ENCODE measurements around the gene MBD3. TPM values are rescaled to one million over a fixed set of nuclear protein-coding genes. Genes with fewer than 3 reads are reported as not detected.

The MBD3 gene
- total RNA-seq, 2 experiments from 2014 or later, result 34.3 to 35.2 TPM

DNA sequence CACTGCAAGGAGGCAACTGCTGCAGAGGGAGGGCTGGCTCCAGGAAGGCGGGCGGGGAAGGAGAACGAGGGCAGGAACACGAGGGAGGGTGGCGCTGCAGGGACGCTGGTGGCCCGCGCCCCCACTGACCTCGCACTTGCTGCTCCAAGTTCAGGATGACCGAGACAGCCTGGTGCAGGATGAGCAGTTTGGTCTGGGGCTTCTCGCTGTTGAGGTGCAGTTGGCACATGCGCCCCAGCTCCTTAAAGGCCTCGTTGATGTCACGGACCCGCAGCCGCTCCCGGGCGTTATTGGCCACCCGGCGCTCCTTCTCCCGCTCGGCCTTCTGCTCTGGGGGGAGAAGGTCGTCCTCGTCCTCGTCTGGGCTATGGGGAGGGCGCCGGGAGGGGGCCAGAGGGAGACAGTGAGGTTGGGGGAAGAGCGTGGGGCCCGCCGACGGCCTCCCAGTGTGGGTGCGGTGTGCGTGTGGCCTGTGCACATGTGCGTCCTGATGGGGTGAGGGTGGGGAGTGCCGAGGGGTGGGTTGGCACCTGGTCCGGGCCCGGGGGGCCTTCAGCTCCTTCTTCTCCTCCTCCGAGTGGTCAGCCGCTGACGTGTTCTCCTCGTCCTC, 22.6 kb upstream of the MBD3 start:
- no peaks in the 10 kb centered on the region for H3K27me3 Mint-ChIP-seq

DNA sequence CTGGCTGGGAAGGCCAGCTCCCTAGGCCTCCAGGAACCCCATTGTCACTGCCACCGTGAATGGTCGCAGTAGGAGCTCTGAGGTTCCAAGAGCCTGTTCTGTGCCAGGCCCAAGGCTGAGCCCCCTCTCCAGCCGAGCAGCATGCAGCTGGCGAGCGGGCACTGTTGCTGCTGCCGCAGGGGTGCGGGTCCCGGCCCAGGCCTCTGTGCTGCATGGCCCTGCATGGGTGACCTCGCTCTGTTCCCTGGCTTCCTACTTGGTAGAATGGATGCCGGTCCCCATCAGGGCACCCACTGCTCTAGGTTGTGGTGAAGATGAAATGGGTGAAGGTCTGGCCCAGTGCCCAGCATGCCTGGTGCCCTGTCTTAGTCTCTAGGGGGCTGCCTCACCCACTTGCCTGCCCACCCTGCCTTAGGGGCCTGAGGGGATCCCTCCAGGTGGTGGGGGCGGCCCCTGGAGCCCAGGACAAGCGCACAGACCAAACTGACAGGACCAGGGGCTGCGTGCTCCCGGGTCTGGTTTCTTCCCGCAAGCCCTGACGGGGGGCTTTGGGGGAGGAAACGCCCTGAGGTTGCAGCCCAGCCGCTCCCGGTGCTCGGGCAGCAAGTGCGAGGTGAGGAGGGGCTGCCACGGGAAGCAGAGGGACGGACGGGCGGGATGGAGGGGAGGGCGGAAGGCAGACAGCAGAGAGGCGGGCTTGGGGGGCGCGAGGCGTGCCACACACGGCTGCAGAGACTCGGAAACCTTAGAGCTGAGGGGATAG, 21.3 kb upstream of the MBD3 start:
- intact Hi-C loops (cut with DNase I, micrococcal nuclease), result no loop called here
- peaks cover 34% of the 10 kb centered on the region for H3K4me1 ChIP-seq (ENCODE audit: insufficient read depth, low read length)
- ChIA-PET CTCF (no interaction called here), POLR2A (interaction anchor here (1.2 kb wide), 1 partner anchor 21 kb away, joined by 3 read pairs; no protein-coding TSS in a partner anchor)
- DNase-seq, result no peak
- Mint-ChIP-seq H3K36me3 (ENCODE audit: low read depth) (peaks cover 65% of the 10 kb centered on the region), H3K4me3 (no peak overlapping the region), H3K27me3 (no peaks in the 10 kb centered on the region), H3K27ac (no peak overlapping the region), H3K9me3 (no peaks in the 10 kb centered on the region), H3K4me1 (ENCODE audit: low read depth) (peaks cover 26% of the 10 kb centered on the region)
- H3K27me3 ChIP-seq (ENCODE audit: control insufficient read depth in 1 of 2, insufficient read depth in 2 of 2, low read length in 2 of 2), result no peaks in the 10 kb centered on the region
- ATAC-seq (ENCODE audit: poor library complexity), result no peak
- H3K27ac ChIP-seq (ENCODE audit: low read depth in 1 of 2, low read length in 2 of 2), result no peak overlapping the region
- no peak overlapping the region for H3K4me3 ChIP-seq (ENCODE audit: low read length)
- TF ChIP-seq, protein P1, sequence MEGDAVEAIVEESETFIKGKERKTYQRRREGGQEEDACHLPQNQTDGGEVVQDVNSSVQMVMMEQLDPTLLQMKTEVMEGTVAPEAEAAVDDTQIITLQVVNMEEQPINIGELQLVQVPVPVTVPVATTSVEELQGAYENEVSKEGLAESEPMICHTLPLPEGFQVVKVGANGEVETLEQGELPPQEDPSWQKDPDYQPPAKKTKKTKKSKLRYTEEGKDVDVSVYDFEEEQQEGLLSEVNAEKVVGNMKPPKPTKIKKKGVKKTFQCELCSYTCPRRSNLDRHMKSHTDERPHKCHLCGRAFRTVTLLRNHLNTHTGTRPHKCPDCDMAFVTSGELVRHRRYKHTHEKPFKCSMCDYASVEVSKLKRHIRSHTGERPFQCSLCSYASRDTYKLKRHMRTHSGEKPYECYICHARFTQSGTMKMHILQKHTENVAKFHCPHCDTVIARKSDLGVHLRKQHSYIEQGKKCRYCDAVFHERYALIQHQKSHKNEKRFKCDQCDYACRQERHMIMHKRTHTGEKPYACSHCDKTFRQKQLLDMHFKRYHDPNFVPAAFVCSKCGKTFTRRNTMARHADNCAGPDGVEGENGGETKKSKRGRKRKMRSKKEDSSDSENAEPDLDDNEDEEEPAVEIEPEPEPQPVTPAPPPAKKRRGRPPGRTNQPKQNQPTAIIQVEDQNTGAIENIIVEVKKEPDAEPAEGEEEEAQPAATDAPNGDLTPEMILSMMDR (IDR thresholded peaks at IDR 0.05), result no peak
- peaks cover 42% of the 10 kb centered on the region for H3K36me3 ChIP-seq (ENCODE audit: insufficient read depth, low read length)
- H3K9me3 ChIP-seq (ENCODE audit: control insufficient read depth in 1 of 2, insufficient read depth in 1 of 2, low read length in 2 of 2), result no peaks in the 10 kb centered on the region

More for the DNA sequence above, 22.6 kb upstream of the MBD3 start:
- no peak overlapping the region for H3K27ac ChIP-seq (ENCODE audit: low read depth in 1 of 2, low read length in 2 of 2)
- DNase-seq (no peak), ATAC-seq (ENCODE audit: poor library complexity) (no peak)
- peaks cover 50% of the 10 kb centered on the region for H3K36me3 ChIP-seq (ENCODE audit: insufficient read depth, low read length)
- intact Hi-C loops (cut with DNase I, micrococcal nuclease), result no loop called here
- TF ChIP-seq, protein P1 (IDR thresholded peaks at IDR 0.05), result no peak
- H3K4me1 Mint-ChIP-seq (ENCODE audit: low read depth), result peaks cover 17% of the 10 kb centered on the region
- no peak overlapping the region for H3K4me3 Mint-ChIP-seq
- no peak overlapping the region for H3K27ac Mint-ChIP-seq
- H3K4me1 ChIP-seq (ENCODE audit: insufficient read depth, low read length), result peaks cover 22% of the 10 kb centered on the region
- ChIA-PET CTCF (no interaction called here), POLR2A (no interaction called here)
- no peaks in the 10 kb centered on the region for H3K9me3 Mint-ChIP-seq
- H3K4me3 ChIP-seq (ENCODE audit: low read length), result no peak overlapping the region
- H3K27me3 ChIP-seq (ENCODE audit: control insufficient read depth in 1 of 2, insufficient read depth in 2 of 2, low read length in 2 of 2), result no peaks in the 10 kb centered on the region
- H3K9me3 ChIP-seq (ENCODE audit: control insufficient read depth in 1 of 2, insufficient read depth in 1 of 2, low read length in 2 of 2), result no peaks in the 10 kb centered on the region
- peaks cover 58% of the 10 kb centered on the region for H3K36me3 Mint-ChIP-seq (ENCODE audit: low read depth)

DNA sequence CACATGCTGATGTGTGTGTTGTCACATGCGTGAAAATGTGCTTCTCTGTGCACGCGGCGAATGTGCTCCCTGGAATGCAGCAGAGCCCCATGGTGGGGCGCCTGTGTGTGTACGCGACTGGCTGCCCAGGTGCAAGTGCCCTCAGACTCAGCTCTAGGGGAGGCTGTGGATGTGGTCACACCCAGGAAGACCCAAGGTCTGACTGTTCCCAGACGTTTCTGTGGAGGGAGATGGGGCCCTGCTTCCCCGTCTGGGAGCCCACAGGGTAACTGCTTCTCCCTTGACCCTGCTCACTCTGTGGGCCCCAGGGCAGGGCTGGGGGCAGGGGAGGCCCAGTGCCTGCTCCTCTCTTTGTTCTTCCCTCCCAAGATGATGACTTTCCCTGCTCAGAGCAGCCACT, 20.5 kb upstream of the MBD3 start:
- no peak for DNase-seq
- ChIA-PET CTCF (no interaction called here), POLR2A (interaction anchor here (1.2 kb wide), 1 partner anchor 20 kb away, joined by 3 read pairs; no protein-coding TSS in a partner anchor)
- no peak overlapping the region for H3K4me3 Mint-ChIP-seq
- no peak overlapping the region for H3K27ac ChIP-seq (ENCODE audit: low read depth in 1 of 2, low read length in 2 of 2)
- H3K4me3 ChIP-seq (ENCODE audit: low read length), result no peak overlapping the region
- no peaks in the 10 kb centered on the region for H3K27me3 ChIP-seq (ENCODE audit: control insufficient read depth in 1 of 2, insufficient read depth in 2 of 2, low read length in 2 of 2)
- peaks cover 61% of the 10 kb centered on the region for H3K36me3 Mint-ChIP-seq (ENCODE audit: low read depth)
- TF ChIP-seq, protein P1 (IDR thresholded peaks at IDR 0.05), result no peak
- H3K27me3 Mint-ChIP-seq, result no peaks in the 10 kb centered on the region
- intact Hi-C loops (cut with DNase I, micrococcal nuclease), result no loop called here
- ATAC-seq (ENCODE audit: poor library complexity), result no peak
- H3K9me3 ChIP-seq (ENCODE audit: control insufficient read depth in 1 of 2, insufficient read depth in 1 of 2, low read length in 2 of 2), result no peaks in the 10 kb centered on the region
- H3K9me3 Mint-ChIP-seq, result no peaks in the 10 kb centered on the region
- peaks cover 43% of the 10 kb centered on the region for H3K4me1 ChIP-seq (ENCODE audit: insufficient read depth, low read length)
- no peak overlapping the region for H3K27ac Mint-ChIP-seq
- H3K4me1 Mint-ChIP-seq (ENCODE audit: low read depth), result peaks cover 31% of the 10 kb centered on the region
- peaks cover 42% of the 10 kb centered on the region for H3K36me3 ChIP-seq (ENCODE audit: insufficient read depth, low read length)
